MCF 10A (cell line): Measurements from ENCODE around the gene UTF1. TPM values are rescaled to one million over a fixed set of nuclear protein-coding genes. Genes with fewer than 3 reads are reported as not detected.

ENCODE experiments used
- Bru-seq: library from RNA; stranded (reverse); fragments of 400-500 nt; gene quantifications from one replicate; lab custom pipeline; 2021; lab: Mats Ljungman, UMichigan
- BruChase-seq, 2 experiments: library from RNA; stranded (reverse); fragments of 400-500 nt; gene quantifications; one replicate each; lab custom pipeline; 2021; lab: Mats Ljungman, UMichigan
- BruUV-seq: library from RNA; stranded (reverse); fragments of 400-500 nt; replicated peaks from 2 replicates; lab custom pipeline; 2021; lab: Mats Ljungman, UMichigan
- CTCF ChIA-PET: fragments of 300-600 bp; sonication (Branson Sonifier 250); formaldehyde crosslinking; extraction: SDS; loops from one replicate; lab custom pipeline; 2021; ENCODE audit warnings: antibody characterized with exemption, inconsistent platforms; lab: Yijun Ruan, JAX
- POLR2A ChIA-PET: fragments of 300-600, 350-650 bp; sonication (Branson Sonifier 250); formaldehyde crosslinking; extraction: SDS; loops from one replicate; lab custom pipeline; 2020; ENCODE audit warnings: antibody characterized with exemption, inconsistent platforms; lab: Yijun Ruan, JAX
- DNase-seq: peaks from one replicate; pipeline ENCODE4 v3.0.0-alpha.2; 2018; ENCODE audit not compliant: unreplicated experiment
- H3K27ac Mint-ChIP-seq: one replicate; pipeline ENCODE4 v1.8.0; 2022; ENCODE audit warnings: mild to moderate bottlenecking, low read depth, mixed read lengths; ENCODE audit not compliant: unreplicated experiment
- H3K27me3 Mint-ChIP-seq: one replicate; pipeline ENCODE4 v1.8.0; 2022; ENCODE audit warnings: mixed read lengths; ENCODE audit not compliant: insufficient read depth, unreplicated experiment
- H3K36me3 Mint-ChIP-seq: one replicate; pipeline ENCODE4 v1.8.0; 2022; ENCODE audit warnings: mild to moderate bottlenecking, moderate library complexity, mixed read lengths; ENCODE audit not compliant: insufficient read depth, unreplicated experiment
- H3K4me1 Mint-ChIP-seq: one replicate; pipeline ENCODE4 v1.8.0; 2022; ENCODE audit warnings: mixed read lengths; ENCODE audit not compliant: insufficient read depth, unreplicated experiment
- H3K4me3 Mint-ChIP-seq: one replicate; pipeline ENCODE4 v1.8.0; 2022; ENCODE audit warnings: mild to moderate bottlenecking, moderate library complexity, mixed read lengths; ENCODE audit not compliant: unreplicated experiment
- H3K9me3 Mint-ChIP-seq: one replicate; pipeline ENCODE4 v1.8.0; 2022; ENCODE audit warnings: mixed read lengths; ENCODE audit not compliant: unreplicated experiment
- intact Hi-C: fragments of 100-400 bp; cut with micrococcal nuclease; formaldehyde crosslinking; loops from 2 replicates; pipeline ENCODE4 v1.14.1; 2022
- long read RNA-seq: library from polyadenylated mRNA; stranded (forward); transcript quantifications from one replicate; pipeline ENCODE4 v2.0.0, GENCODE V29; 2022
- total RNA-seq: library from RNA; stranded (reverse); gene quantifications from 2 replicates; pipeline ENCODE4 v1.2.3, GENCODE V29; 2022
- TF ChIP-seq, protein P1 (sequence below): fragments of 200-600 bp; IDR thresholded peaks from one replicate; pipeline ENCODE4 v1.8.0; 2022; ENCODE audit warnings: antibody characterized with exemption, mild to moderate bottlenecking; ENCODE audit not compliant: unreplicated experiment

UTF1 gene, protein sequence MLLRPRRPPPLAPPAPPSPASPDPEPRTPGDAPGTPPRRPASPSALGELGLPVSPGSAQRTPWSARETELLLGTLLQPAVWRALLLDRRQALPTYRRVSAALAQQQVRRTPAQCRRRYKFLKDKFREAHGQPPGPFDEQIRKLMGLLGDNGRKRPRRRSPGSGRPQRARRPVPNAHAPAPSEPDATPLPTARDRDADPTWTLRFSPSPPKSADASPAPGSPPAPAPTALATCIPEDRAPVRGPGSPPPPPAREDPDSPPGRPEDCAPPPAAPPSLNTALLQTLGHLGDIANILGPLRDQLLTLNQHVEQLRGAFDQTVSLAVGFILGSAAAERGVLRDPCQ
- total RNA-seq (not detected in 2 replicates), Bru-seq, nascent RNA (not detected), BruChase-seq, experiment 1, labeled RNA remaining after a 6-hour chase (not detected), BruChase-seq, experiment 2, labeled RNA remaining after a 2-hour chase (not detected)
- long read RNA-seq = 0 reads

DNA sequence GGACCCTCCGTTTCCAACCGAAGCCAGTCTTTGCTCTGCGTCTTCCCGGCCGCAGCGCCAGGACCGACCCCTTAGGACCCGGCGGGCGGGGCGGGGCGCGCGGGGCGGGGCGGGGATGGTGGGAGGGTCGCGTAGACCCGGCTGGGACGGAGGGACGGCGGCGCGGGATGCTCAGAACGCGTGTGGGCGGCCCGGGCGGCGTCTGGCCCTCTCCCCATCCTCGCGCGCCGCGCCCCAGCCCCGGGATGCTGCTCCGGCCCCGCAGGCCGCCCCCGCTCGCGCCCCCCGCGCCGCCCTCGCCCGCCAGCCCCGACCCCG, at the start of gene UTF1:
UTF1 (plus strand) TSS at position 174 of the 318 bp plus-strand sequence; CDS start at position 246, 72 bp downstream.
- DNase-seq = no peak
- H3K4me3 Mint-ChIP-seq = no peak within 1 kb of the TSS
- H3K27me3 Mint-ChIP-seq = no peaks in the 10 kb centered on the region
- H3K4me1 Mint-ChIP-seq = no peaks in the 10 kb centered on the region
- intact Hi-C loops = no loop called here
- no peak within 1 kb of the TSS for H3K27ac Mint-ChIP-seq
- no TSS peak for BruUV-seq
- TF ChIP-seq, protein P1, sequence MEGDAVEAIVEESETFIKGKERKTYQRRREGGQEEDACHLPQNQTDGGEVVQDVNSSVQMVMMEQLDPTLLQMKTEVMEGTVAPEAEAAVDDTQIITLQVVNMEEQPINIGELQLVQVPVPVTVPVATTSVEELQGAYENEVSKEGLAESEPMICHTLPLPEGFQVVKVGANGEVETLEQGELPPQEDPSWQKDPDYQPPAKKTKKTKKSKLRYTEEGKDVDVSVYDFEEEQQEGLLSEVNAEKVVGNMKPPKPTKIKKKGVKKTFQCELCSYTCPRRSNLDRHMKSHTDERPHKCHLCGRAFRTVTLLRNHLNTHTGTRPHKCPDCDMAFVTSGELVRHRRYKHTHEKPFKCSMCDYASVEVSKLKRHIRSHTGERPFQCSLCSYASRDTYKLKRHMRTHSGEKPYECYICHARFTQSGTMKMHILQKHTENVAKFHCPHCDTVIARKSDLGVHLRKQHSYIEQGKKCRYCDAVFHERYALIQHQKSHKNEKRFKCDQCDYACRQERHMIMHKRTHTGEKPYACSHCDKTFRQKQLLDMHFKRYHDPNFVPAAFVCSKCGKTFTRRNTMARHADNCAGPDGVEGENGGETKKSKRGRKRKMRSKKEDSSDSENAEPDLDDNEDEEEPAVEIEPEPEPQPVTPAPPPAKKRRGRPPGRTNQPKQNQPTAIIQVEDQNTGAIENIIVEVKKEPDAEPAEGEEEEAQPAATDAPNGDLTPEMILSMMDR = no peak
- no peaks in the 10 kb centered on the region for H3K36me3 Mint-ChIP-seq
- no peaks in the 10 kb centered on the region for H3K9me3 Mint-ChIP-seq
- ChIA-PET POLR2A (no interaction called here), CTCF (no interaction called here)

DNA sequence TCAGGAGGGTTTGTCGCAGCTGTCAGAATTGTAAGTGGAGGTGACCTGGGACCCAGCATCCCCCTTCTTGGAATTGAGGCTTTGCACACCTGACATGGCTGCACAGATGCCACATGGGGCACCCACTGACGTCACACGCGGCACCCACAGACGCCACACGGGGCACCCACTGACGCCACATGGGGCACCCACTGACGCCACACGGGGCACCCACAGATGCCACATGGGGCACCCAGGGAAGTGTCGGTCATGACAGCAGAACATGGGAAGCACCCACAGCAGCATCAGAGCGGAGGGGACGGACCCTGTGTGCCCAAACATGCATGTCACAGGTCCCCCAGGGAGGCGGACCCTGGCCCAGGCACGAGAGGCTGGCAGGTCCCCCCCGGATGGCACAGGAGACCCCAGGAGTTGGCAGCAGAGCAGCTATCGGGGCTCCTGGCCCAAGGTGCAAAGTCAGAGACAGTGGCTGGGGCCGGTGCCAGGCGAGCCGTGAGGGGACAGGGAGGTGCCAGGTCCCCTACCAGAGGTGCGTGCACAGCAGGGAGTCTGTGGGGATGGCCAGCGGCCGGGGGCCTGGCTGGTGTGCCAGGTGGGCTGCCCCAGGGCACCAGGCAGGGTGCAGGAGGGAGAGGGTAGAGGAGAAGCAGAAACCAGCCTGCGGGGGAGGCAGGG, 48.9 kb upstream of the UTF1 start:
- intact Hi-C loops = no loop called here
- CTCF ChIA-PET = interaction anchor here (0.7 kb wide), 1 partner anchor 281 kb away, joined by 3 read pairs; no protein-coding TSS in a partner anchor
- H3K27me3 Mint-ChIP-seq = no peaks in the 10 kb centered on the region
- no peak overlapping the region for H3K4me3 Mint-ChIP-seq
- POLR2A ChIA-PET = no interaction called here
- no peak overlapping the region for H3K27ac Mint-ChIP-seq
- H3K36me3 Mint-ChIP-seq = no peaks in the 10 kb centered on the region
- H3K4me1 Mint-ChIP-seq = no peaks in the 10 kb centered on the region
- H3K9me3 Mint-ChIP-seq = peaks cover 32% of the 10 kb centered on the region
- no TSS peak for BruUV-seq
- DNase-seq = no peak
- TF ChIP-seq, protein P1 = no peak

DNA sequence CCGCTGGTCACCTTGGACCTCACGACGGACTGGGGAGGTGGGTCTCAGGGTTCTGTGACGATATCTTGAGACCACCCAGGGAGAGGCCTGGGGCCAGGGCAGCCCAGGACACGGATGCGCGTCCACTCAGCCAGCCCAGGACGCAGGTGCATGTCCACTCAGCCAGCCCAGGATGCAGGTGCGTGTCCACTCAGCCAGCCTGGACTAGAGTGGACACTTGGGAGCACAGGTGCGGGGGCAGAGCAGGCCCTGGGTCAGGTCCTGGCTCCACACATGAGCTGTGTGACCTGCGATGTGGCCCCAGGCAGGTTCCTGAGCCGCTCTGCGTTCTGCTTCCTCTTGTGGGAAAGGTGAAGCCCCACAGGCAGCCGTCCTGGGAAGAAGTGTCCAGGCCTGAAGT, 47.8 kb upstream of the UTF1 start:
- no TSS peak for BruUV-seq
- intact Hi-C loops = no loop called here
- ChIA-PET POLR2A (interaction anchor here (0.7 kb wide), 1 partner anchor 186 kb away, joined by 3 read pairs; no protein-coding TSS in a partner anchor), CTCF (no interaction called here)
- H3K4me3 Mint-ChIP-seq = no peak overlapping the region
- H3K27me3 Mint-ChIP-seq = no peaks in the 10 kb centered on the region
- no peaks in the 10 kb centered on the region for H3K4me1 Mint-ChIP-seq
- TF ChIP-seq, protein P1 = no peak
- peaks cover 23% of the 10 kb centered on the region for H3K9me3 Mint-ChIP-seq
- DNase-seq = no peak
- H3K36me3 Mint-ChIP-seq = no peaks in the 10 kb centered on the region
- no peak overlapping the region for H3K27ac Mint-ChIP-seq
